Mesothelial cell of epicardium (in vitro differentiated cells): ENCODE data around the gene DCAF8L1. TPM values are rescaled to one million over a fixed set of nuclear protein-coding genes. Genes with fewer than 3 reads are reported as not detected.

Experiments
- DNase-seq, 2 experiments: peaks; one replicate each; pipeline ENCODE4 v3.0.0; 2021; ENCODE audit warnings: low spot score in 2 of 2; ENCODE audit not compliant: unreplicated experiment in 2 of 2
- H3K27ac Mint-ChIP-seq: 2 replicates; pipeline ENCODE4 v1.8.0; 2021; ENCODE audit warnings: mixed read lengths
- H3K27me3 Mint-ChIP-seq: 2 replicates; pipeline ENCODE4 v1.8.0; 2021; ENCODE audit warnings: low read depth, mixed read lengths
- H3K36me3 Mint-ChIP-seq: 2 replicates; pipeline ENCODE4 v1.8.0; 2021; ENCODE audit warnings: mixed read lengths
- H3K4me1 Mint-ChIP-seq: 2 replicates; pipeline ENCODE4 v1.8.0; 2021; ENCODE audit warnings: mixed read lengths
- H3K4me3 Mint-ChIP-seq: 2 replicates; pipeline ENCODE4 v1.8.0; 2021; ENCODE audit warnings: mild to moderate bottlenecking, moderate library complexity, mixed read lengths
- H3K9me3 Mint-ChIP-seq: 2 replicates; pipeline ENCODE4 v1.8.0; 2021; ENCODE audit warnings: mixed read lengths
- total RNA-seq: library from RNA; stranded (reverse); gene quantifications from 3 replicates; pipeline ENCODE4 v1.2.1, GENCODE V29; 2021
- TF ChIP-seq, protein P1 (sequence below): fragments of 200-600 bp; sonication (generic); IDR thresholded peaks from one replicate; pipeline ENCODE4 v1.5.0; 2021; ENCODE audit warnings: antibody characterized with exemption; ENCODE audit not compliant: unreplicated experiment

DCAF8L1 gene
- not detected in 3 replicates for total RNA-seq

DNA sequence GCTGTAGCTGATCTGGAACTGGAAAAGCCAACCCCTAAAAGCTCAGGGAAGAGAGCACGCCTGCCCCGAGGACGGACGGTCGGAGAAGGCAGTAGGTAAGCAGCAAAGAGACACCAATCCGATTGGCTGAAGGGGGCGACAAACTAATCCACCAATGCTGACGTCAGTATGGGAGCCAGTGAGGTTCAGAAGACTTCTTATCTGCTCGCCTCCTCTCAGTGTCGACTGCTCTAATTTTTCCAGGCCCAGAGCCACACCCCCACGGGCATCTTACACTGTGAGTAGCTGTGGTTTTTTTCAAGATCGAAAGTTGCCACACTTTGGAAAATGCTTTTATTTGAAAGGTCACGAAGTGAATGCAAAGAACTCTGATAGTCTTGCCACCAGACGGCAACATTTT, at the start of gene DCAF8L1:
Gene DCAF8L1, minus strand, starts transcription at position 101 of the 400 bp plus-strand sequence. CDS start 115 bp downstream, outside the sequence.
- Mint-ChIP-seq H3K27me3 (no peaks in the 10 kb centered on the region), H3K9me3 (peaks cover 36% of the 10 kb centered on the region), H3K27ac (no peak within 1 kb of the TSS), H3K36me3 (no peaks in the 10 kb centered on the region), H3K4me1 (peaks cover 8% of the 10 kb centered on the region), H3K4me3 (no peak within 1 kb of the TSS)
- DNase-seq: no peak
- TF ChIP-seq, protein P1, sequence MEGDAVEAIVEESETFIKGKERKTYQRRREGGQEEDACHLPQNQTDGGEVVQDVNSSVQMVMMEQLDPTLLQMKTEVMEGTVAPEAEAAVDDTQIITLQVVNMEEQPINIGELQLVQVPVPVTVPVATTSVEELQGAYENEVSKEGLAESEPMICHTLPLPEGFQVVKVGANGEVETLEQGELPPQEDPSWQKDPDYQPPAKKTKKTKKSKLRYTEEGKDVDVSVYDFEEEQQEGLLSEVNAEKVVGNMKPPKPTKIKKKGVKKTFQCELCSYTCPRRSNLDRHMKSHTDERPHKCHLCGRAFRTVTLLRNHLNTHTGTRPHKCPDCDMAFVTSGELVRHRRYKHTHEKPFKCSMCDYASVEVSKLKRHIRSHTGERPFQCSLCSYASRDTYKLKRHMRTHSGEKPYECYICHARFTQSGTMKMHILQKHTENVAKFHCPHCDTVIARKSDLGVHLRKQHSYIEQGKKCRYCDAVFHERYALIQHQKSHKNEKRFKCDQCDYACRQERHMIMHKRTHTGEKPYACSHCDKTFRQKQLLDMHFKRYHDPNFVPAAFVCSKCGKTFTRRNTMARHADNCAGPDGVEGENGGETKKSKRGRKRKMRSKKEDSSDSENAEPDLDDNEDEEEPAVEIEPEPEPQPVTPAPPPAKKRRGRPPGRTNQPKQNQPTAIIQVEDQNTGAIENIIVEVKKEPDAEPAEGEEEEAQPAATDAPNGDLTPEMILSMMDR: no peak

DNA sequence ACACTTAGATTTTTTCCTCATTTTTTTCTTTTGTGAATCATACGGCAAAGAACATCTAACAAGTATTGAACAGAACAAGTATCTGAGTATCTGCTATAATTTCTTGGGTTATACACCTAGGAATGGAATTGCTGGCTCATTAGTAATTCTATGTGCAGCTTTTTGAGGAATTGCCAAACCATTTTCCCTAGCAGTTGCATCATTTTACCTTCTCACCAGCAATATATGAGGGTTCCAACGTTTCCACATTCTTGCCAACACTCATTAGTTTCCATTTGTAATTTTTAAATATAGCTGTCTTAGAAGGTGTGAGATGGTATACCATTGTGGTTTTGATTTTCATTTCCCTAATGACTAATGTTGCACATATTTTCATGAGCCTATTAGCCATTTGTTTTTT, 41.1 kb upstream of the DCAF8L1 start:
- H3K9me3 Mint-ChIP-seq: peaks cover 30% of the 10 kb centered on the region
- H3K27ac Mint-ChIP-seq: no peak overlapping the region
- DNase-seq: no peak
- peaks cover 2% of the 10 kb centered on the region for H3K36me3 Mint-ChIP-seq
- H3K4me3 Mint-ChIP-seq: no peak overlapping the region
- H3K27me3 Mint-ChIP-seq: no peaks in the 10 kb centered on the region
- H3K4me1 Mint-ChIP-seq: no peaks in the 10 kb centered on the region
- TF ChIP-seq, protein P1: no peak

DNA sequence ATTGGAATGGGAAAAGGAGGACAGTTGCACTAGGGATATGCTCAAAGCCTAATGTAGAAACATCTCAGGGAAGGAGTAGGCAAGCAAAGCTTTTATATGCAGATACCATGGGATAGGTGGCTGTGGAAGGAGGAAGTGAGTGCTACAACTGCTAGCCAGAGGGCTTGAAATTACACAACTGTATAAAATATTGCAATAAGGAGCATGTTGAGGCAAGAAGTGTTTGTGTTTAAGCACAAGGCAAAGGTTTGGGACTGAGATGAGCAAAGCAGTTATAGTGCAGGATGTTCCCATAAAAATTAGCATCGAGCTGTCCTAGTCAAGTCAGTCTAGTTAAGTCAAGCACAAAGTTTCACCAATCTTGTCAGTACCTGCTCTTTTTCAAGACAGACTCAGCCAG, 35.6 kb upstream of the DCAF8L1 start:
- no peak for DNase-seq
- TF ChIP-seq, protein P1: no peak
- H3K9me3 Mint-ChIP-seq: peaks cover 16% of the 10 kb centered on the region
- no peaks in the 10 kb centered on the region for H3K36me3 Mint-ChIP-seq
- no peaks in the 10 kb centered on the region for H3K27me3 Mint-ChIP-seq
- no peaks in the 10 kb centered on the region for H3K4me1 Mint-ChIP-seq
- no peak overlapping the region for H3K27ac Mint-ChIP-seq
- no peak overlapping the region for H3K4me3 Mint-ChIP-seq

- TF ChIP-seq, protein P1: no peak
- Mint-ChIP-seq H3K4me3 (no peak overlapping the region), H3K27me3 (no peaks in the 10 kb centered on the region), H3K4me1 (no peaks in the 10 kb centered on the region), H3K27ac (no peak overlapping the region), H3K9me3 (peaks cover 16% of the 10 kb centered on the region), H3K36me3 (no peaks in the 10 kb centered on the region)
- no peak for DNase-seq
Measured at GRCh38 chrX:28015993-28016392, 34.7 kb upstream of the DCAF8L1 start.

DNA sequence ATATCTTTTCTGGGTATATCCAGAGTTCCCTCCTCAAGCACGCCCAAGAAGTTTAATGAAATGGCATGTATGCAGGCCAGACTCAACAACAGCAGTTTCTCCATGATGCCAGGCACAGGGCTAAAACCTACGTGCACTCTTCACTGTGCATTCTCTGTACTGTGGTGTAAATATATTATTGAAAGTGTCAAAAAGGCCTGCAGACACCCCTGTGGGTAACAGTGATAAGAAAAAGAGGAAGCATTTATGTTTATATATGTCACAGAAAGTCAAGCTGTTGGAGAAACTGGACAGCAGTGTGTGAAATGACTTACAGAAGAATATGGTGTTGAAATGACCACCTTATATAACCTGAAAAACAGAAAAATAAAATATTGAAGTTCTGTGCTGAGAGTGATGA, 29.6 kb upstream of the DCAF8L1 start:
- H3K9me3 Mint-ChIP-seq: peaks cover 10% of the 10 kb centered on the region
- DNase-seq: no peak
- no peak overlapping the region for H3K4me3 Mint-ChIP-seq
- TF ChIP-seq, protein P1: no peak
- H3K4me1 Mint-ChIP-seq: no peaks in the 10 kb centered on the region
- H3K27ac Mint-ChIP-seq: no peak overlapping the region
- H3K36me3 Mint-ChIP-seq: peaks cover 3% of the 10 kb centered on the region
- no peaks in the 10 kb centered on the region for H3K27me3 Mint-ChIP-seq

DNA sequence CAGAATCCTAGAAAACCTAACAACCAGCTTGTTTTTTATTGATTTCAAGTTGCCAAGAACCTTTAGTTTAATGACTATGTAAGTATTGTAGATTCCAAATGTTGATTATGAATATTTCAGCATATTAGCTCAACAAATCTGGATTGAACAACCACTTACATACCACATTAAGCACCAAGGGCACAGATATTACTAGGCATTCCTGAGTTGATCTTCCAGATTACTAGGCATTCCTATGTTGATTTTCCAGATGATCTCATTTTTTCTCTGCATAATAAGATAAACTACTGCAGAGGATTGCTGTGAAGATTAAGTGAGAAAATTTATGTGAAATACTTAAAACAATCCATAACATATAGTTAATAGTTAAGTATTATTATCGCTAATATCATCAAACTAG, 17.4 kb upstream of the DCAF8L1 start:
- Mint-ChIP-seq H3K4me1 (peaks cover 18% of the 10 kb centered on the region), H3K27me3 (no peaks in the 10 kb centered on the region), H3K4me3 (no peak overlapping the region), H3K9me3 (peaks cover 16% of the 10 kb centered on the region), H3K36me3 (no peaks in the 10 kb centered on the region), H3K27ac (no peak overlapping the region)
- TF ChIP-seq, protein P1: no peak
- DNase-seq: no peak
